Measurements from ENCODE around the gene PAGE2B. TPM values are rescaled to one million over a fixed set of nuclear protein-coding genes. Genes with fewer than 3 reads are reported as not detected.

The PAGE2B gene
- total and polyA plus RNA-seq, 9 of the 15 experiments (the other 6 are each of a cell fraction or from before 2014, with no cell fraction given): 1.8 to 36.0 (median 16.5) TPM

DNA sequence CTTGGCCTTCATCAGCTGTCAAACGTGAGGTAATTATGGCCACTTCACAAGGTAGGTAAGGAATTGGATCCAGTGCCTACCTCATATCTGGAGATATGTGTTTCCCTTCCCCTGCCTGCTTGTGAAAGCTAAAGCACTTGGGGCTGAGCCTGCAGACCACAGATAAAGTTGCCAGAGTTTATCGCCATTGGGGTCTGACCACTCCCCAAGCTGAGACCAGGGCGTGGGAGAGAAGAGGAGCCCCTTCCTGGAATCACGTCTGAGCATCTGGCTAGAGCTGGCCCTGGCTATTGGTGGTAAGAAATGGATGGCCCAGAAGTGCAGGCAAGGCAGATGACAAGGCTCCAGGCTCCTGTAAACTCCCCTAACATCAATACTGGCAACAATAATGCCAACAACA lies 46.8 kb upstream of the PAGE2B start (continued):
- TF ChIP-seq, protein P1, sequence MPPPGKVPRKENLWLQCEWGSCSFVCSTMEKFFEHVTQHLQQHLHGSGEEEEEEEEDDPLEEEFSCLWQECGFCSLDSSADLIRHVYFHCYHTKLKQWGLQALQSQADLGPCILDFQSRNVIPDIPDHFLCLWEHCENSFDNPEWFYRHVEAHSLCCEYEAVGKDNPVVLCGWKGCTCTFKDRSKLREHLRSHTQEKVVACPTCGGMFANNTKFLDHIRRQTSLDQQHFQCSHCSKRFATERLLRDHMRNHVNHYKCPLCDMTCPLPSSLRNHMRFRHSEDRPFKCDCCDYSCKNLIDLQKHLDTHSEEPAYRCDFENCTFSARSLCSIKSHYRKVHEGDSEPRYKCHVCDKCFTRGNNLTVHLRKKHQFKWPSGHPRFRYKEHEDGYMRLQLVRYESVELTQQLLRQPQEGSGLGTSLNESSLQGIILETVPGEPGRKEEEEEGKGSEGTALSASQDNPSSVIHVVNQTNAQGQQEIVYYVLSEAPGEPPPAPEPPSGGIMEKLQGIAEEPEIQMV (tag; conservative IDR thresholded peaks at IDR 0.05; ENCODE audit: low read depth): no peak
- TF ChIP-seq, protein P2, sequence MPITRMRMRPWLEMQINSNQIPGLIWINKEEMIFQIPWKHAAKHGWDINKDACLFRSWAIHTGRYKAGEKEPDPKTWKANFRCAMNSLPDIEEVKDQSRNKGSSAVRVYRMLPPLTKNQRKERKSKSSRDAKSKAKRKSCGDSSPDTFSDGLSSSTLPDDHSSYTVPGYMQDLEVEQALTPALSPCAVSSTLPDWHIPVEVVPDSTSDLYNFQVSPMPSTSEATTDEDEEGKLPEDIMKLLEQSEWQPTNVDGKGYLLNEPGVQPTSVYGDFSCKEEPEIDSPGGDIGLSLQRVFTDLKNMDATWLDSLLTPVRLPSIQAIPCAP (CRISPR knock-in tag; IDR thresholded peaks at IDR 0.05; ENCODE audit: borderline replicate concordance): no peak
- TF ChIP-seq ELF2 (CRISPR knock-in tag; IDR thresholded peaks at IDR 0.05) (no peak), MTF1 (CRISPR knock-in tag; IDR thresholded peaks at IDR 0.05; ENCODE audit: borderline replicate concordance) (no peak), ZNF57 (CRISPR knock-in tag; IDR thresholded peaks at IDR 0.05) (no peak), TCF7 (IDR thresholded peaks at IDR 0.05; ENCODE audit: borderline replicate concordance) (no peak), DIDO1 (tag; IDR thresholded peaks at IDR 0.05; ENCODE audit: low read depth) (no peak), GTF2A2 (tag; IDR thresholded peaks at IDR 0.05) (no peak), NBN (IDR thresholded peaks at IDR 0.05; ENCODE audit: low read depth) (no peak), ZNF224 (CRISPR knock-in tag; IDR thresholded peaks at IDR 0.05) (no peak), MAFF (IDR thresholded peaks at IDR 0.05; ENCODE audit: low read length) (no peak), CHAMP1 (IDR thresholded peaks at IDR 0.05) (no peak), ZNF436 (CRISPR knock-in tag; IDR thresholded peaks at IDR 0.05) (no peak), SMAD3 (CRISPR knock-in tag; conservative IDR thresholded peaks at IDR 0.05) (no peak), RBM25 (IDR thresholded peaks at IDR 0.05; ENCODE audit: low read depth, low read length, severe bottlenecking) (no peak), ZNF143 (CRISPR knock-in tag; IDR thresholded peaks at IDR 0.05) (no peak)
- TF ChIP-seq, protein P3, sequence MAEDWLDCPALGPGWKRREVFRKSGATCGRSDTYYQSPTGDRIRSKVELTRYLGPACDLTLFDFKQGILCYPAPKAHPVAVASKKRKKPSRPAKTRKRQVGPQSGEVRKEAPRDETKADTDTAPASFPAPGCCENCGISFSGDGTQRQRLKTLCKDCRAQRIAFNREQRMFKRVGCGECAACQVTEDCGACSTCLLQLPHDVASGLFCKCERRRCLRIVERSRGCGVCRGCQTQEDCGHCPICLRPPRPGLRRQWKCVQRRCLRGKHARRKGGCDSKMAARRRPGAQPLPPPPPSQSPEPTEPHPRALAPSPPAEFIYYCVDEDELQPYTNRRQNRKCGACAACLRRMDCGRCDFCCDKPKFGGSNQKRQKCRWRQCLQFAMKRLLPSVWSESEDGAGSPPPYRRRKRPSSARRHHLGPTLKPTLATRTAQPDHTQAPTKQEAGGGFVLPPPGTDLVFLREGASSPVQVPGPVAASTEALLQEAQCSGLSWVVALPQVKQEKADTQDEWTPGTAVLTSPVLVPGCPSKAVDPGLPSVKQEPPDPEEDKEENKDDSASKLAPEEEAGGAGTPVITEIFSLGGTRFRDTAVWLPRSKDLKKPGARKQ (CRISPR knock-in tag; IDR thresholded peaks at IDR 0.05): no peak
- TF ChIP-seq, protein P4, sequence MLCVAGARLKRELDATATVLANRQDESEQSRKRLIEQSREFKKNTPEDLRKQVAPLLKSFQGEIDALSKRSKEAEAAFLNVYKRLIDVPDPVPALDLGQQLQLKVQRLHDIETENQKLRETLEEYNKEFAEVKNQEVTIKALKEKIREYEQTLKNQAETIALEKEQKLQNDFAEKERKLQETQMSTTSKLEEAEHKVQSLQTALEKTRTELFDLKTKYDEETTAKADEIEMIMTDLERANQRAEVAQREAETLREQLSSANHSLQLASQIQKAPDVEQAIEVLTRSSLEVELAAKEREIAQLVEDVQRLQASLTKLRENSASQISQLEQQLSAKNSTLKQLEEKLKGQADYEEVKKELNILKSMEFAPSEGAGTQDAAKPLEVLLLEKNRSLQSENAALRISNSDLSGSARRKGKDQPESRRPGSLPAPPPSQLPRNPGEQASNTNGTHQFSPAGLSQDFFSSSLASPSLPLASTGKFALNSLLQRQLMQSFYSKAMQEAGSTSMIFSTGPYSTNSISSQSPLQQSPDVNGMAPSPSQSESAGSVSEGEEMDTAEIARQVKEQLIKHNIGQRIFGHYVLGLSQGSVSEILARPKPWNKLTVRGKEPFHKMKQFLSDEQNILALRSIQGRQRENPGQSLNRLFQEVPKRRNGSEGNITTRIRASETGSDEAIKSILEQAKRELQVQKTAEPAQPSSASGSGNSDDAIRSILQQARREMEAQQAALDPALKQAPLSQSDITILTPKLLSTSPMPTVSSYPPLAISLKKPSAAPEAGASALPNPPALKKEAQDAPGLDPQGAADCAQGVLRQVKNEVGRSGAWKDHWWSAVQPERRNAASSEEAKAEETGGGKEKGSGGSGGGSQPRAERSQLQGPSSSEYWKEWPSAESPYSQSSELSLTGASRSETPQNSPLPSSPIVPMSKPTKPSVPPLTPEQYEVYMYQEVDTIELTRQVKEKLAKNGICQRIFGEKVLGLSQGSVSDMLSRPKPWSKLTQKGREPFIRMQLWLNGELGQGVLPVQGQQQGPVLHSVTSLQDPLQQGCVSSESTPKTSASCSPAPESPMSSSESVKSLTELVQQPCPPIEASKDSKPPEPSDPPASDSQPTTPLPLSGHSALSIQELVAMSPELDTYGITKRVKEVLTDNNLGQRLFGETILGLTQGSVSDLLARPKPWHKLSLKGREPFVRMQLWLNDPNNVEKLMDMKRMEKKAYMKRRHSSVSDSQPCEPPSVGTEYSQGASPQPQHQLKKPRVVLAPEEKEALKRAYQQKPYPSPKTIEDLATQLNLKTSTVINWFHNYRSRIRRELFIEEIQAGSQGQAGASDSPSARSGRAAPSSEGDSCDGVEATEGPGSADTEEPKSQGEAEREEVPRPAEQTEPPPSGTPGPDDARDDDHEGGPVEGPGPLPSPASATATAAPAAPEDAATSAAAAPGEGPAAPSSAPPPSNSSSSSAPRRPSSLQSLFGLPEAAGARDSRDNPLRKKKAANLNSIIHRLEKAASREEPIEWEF (CRISPR knock-in tag; IDR thresholded peaks at IDR 0.05): no peak
